Measurements from ENCODE around the gene AGAP6.
"Not testable (repeated sequence)": the region's sequence is repeated elsewhere in the genome, so short reads cannot be mapped to it uniquely, and the experiment has no call there.

The AGAP6 gene

DNA sequence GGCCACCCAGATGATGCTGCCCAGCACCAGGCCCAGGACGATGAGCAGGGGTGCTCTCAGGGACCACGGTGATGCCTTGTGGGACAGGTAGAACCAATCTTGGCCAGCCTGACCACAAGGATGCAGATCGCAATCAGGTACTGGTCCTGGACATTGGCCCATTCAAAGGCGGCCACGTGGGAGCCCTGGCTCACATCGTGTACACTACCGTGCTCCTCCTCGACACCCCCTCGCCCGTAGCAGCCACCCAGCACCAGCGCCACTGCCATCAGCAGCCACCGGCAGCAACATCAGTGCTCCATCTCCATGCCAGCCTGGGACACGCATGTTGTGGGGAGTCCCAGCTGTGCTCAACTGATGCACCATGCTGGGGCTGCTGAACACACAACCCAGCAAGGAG lies 39.0 kb downstream of the AGAP6 start:
- DNase-seq, result no peak

DNA sequence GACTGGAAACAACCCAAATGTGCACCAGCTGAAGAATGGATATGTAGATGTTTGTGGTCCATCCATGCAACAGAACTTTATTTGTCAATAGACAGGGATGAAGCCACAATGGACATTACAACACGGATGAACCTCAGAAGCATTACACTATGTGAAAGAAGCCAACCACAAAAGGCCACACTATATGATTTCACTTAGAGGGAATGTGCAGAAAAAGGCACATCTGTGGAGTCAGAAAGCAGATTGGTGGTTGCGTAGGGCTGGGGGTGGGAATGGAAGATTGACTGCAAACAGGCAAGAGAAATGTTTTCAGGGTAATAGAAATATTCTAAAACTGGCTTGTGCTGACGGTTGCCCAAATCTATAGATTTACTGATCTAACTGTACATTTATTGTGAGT lies 45.3 kb downstream of the AGAP6 start:
- DNase-seq, result no peak

- DNase-seq, result not testable (repeated sequence)
These were observed 47.1 kb downstream of the AGAP6 start for GRCh38 chr10:50035337-50035736.

DNA sequence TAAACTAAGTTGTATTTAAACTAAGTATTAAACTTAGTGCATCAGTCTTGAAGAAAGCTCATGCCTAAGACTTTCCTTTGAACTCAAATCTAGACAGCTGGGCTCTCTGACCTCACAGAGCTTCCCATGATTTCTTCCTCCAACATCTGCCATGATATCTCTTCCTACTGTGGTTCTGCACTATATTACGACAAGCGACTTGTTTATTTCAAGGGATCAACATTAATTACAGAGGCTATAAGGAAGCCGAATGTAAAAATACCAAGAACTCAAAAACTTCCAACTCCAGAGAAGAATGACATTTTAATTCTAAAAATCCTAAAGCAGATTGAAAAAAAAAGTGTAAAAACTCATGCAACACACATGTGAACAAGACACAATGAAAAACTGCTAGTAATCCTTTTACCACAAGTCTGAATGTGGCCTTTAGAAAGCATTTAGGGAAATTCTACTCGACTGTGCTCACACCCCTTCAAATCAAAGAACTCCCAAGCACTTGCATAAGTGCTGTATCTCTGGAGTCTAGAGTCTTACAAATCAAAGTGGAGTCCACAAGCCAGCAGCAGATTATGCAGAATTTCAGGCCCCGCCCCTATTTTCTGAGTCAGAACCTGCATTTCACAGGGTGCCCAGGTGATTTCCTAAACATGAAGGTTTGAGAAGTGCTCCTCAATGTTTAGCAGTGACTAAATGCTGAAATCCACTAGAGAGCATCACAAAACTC lies 56.9 kb downstream of the AGAP6 start:
- DNase-seq, result no peak

DNA sequence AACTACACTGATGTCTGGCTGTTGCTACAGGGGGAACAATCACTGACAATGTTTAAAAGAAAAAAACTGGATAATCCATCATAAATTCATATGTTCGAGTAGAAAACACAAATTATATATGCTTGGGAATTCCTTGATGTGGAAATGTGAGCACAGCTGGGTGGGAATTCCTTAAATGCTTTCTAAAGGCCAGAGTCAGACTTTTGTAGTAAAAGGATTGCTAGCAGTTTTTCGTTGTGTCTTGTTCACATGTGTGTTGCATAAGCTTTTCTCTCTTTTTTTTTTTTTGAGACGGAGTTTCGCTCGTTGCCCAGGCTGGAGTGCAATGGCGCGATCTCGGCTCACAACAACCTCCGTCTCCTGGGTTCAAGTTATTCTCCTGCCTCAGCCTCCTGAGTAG lies 58.3 kb downstream of the AGAP6 start:
- not testable (repeated sequence) for DNase-seq

GRCh38 chr10:50047594-50047993 lies 59.4 kb downstream of the AGAP6 start:
- DNase-seq, result not testable (repeated sequence)

- not testable (repeated sequence) for DNase-seq
These were observed 63.9 kb downstream of the AGAP6 start for GRCh38 chr10:50051995-50052660.

- DNase-seq, result not testable (repeated sequence)
These were observed 64.7 kb downstream of the AGAP6 start for GRCh38 chr10:50052778-50053376.

- not testable (repeated sequence) for DNase-seq
These were observed 67.5 kb downstream of the AGAP6 start for GRCh38 chr10:50055494-50056292.

- not testable (repeated sequence) for DNase-seq
These were observed 68.4 kb downstream of the AGAP6 start for GRCh38 chr10:50056654-50057053.

DNA sequence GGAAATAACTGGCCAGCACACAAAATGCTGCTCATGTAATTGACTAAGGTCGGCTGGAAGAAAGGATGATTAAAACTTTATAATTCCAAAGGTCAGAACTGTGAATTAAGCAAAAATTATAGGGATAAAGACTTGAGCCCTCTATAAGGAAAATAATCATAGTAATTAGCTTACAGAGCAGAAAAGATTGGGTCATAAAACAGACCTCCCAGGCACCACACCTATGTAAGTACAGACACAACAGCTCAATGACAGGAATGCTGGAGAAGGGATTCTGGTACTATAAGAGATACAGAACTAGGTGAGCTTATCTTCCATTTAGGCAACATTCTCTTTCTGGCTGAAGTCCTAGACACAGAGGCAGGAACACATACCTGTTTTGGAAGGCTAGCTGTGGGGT lies 70.5 kb downstream of the AGAP6 start:
- not testable (repeated sequence) for DNase-seq

DNA sequence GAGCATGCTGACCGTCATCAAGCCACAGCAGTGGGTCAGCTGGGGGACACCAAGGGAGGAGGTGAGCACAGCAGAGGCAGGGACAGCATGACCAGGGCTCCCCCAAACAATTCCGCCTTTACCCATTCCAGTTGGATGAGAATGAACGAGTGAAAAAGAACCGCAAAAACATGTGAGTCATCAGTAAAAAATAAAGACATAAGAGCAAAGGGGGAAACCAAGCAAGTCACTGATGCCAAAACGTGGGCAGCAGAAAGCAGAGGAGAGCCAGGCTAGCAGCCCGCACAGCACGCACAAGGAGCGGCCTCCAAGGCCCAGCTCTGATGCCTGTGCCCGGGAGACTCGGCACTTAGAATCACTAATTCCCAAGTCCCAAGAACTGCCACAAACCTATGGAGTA lies 71.7 kb downstream of the AGAP6 start:
- not testable (repeated sequence) for DNase-seq
